ENCODE measurements around the gene APH1B.

GRCh38 chr15:63340353-63340752 is 62.9 kb downstream of the APH1B start:
- TF ChIP-seq GLIS3 (CRISPR knock-in tag; IDR thresholded peaks at IDR 0.05) (no peak), ZNF8 (CRISPR knock-in tag; IDR thresholded peaks at IDR 0.05) (no peak), TSHZ2 (CRISPR knock-in tag; IDR thresholded peaks at IDR 0.05) (no peak), ZNF70 (CRISPR knock-in tag; IDR thresholded peaks at IDR 0.05) (no peak), ZFP3 (CRISPR knock-in tag; IDR thresholded peaks at IDR 0.05) (no peak), PPARA (CRISPR knock-in tag; IDR thresholded peaks at IDR 0.05; ENCODE audit: borderline replicate concordance) (no peak), ZFP30 (CRISPR knock-in tag; IDR thresholded peaks at IDR 0.05) (no peak)
